ENCODE measurements around the gene PRKG1. TPM values are rescaled to one million over a fixed set of nuclear protein-coding genes. Genes with fewer than 3 reads are reported as not detected.
"Not testable (repeated sequence)": the region's sequence is repeated elsewhere in the genome, so short reads cannot be mapped to it uniquely, and the experiment has no call there.

PRKG1 gene
- total RNA-seq, 2 experiments from 2014 or later, result not detected

GRCh38 chr10:52039002-52039793 is 964.9 kb downstream of the PRKG1 start:
- H3K27me3 Mint-ChIP-seq (ENCODE audit: low read depth); DNase-seq; H3K36me3 Mint-ChIP-seq (ENCODE audit: low read depth); H3K27ac Mint-ChIP-seq; intact Hi-C loops (cut with micrococcal nuclease); CTCF ChIA-PET; H3K4me3 Mint-ChIP-seq; H3K9me3 Mint-ChIP-seq; H3K4me1 Mint-ChIP-seq (ENCODE audit: low read depth): not testable (repeated sequence)

- H3K27ac Mint-ChIP-seq, result no peak overlapping the region
- intact Hi-C loops (cut with micrococcal nuclease), result no loop called here
- CTCF ChIA-PET, result no interaction called here
Observed at GRCh38 chr10:52040486-52040885, 966.2 kb downstream of the PRKG1 start.

GRCh38 chr10:52043811-52044210 is 969.5 kb downstream of the PRKG1 start:
- no peak overlapping the region for H3K4me3 Mint-ChIP-seq
- no peaks in the 10 kb centered on the region for H3K9me3 Mint-ChIP-seq
- CTCF ChIA-PET, result no interaction called here
- H3K36me3 Mint-ChIP-seq (ENCODE audit: low read depth), result no peaks in the 10 kb centered on the region
- no peaks in the 10 kb centered on the region for H3K4me1 Mint-ChIP-seq (ENCODE audit: low read depth)
- no peak for DNase-seq
- no peak overlapping the region for H3K27ac Mint-ChIP-seq
- intact Hi-C loops (cut with micrococcal nuclease), result no loop called here
- peaks cover 5% of the 10 kb centered on the region for H3K27me3 Mint-ChIP-seq (ENCODE audit: low read depth)

More at GRCh38 chr10:52040486-52040885, 966.2 kb downstream of the PRKG1 start:
- DNase-seq, result no peak
- Mint-ChIP-seq H3K36me3 (ENCODE audit: low read depth) (no peaks in the 10 kb centered on the region), H3K27me3 (ENCODE audit: low read depth) (peaks cover 5% of the 10 kb centered on the region), H3K9me3 (no peaks in the 10 kb centered on the region), H3K4me3 (no peak overlapping the region), H3K4me1 (ENCODE audit: low read depth) (no peaks in the 10 kb centered on the region)

GRCh38 chr10:52048051-52048450 is 973.8 kb downstream of the PRKG1 start:
- Mint-ChIP-seq H3K36me3 (ENCODE audit: low read depth) (no peaks in the 10 kb centered on the region), H3K4me3 (no peak overlapping the region), H3K27ac (no peak overlapping the region), H3K4me1 (ENCODE audit: low read depth) (no peaks in the 10 kb centered on the region), H3K9me3 (no peaks in the 10 kb centered on the region), H3K27me3 (ENCODE audit: low read depth) (no peaks in the 10 kb centered on the region)
- intact Hi-C loops (cut with micrococcal nuclease), result no loop called here
- CTCF ChIA-PET, result no interaction called here
- DNase-seq, result no peak

- Mint-ChIP-seq H3K4me1 (ENCODE audit: low read depth) (no peaks in the 10 kb centered on the region), H3K27ac (no peak overlapping the region), H3K36me3 (ENCODE audit: low read depth) (no peaks in the 10 kb centered on the region), H3K27me3 (ENCODE audit: low read depth) (no peaks in the 10 kb centered on the region), H3K9me3 (no peaks in the 10 kb centered on the region), H3K4me3 (no peak overlapping the region)
- intact Hi-C loops (cut with micrococcal nuclease), result no loop called here
- DNase-seq, result no peak
- CTCF ChIA-PET, result no interaction called here
Observed at GRCh38 chr10:52050429-52051047, 976.3 kb downstream of the PRKG1 start.

- H3K27me3 Mint-ChIP-seq (ENCODE audit: low read depth), result no peaks in the 10 kb centered on the region
- no peak overlapping the region for H3K27ac Mint-ChIP-seq
- DNase-seq, result no peak
- CTCF ChIA-PET, result interaction anchor here (0.7 kb wide), 1 partner anchor 24 kb away, joined by 3 read pairs; no protein-coding TSS in a partner anchor
- intact Hi-C loops (cut with micrococcal nuclease), result no loop called here
- H3K4me3 Mint-ChIP-seq, result no peak overlapping the region
- H3K36me3 Mint-ChIP-seq (ENCODE audit: low read depth), result no peaks in the 10 kb centered on the region
- no peaks in the 10 kb centered on the region for H3K4me1 Mint-ChIP-seq (ENCODE audit: low read depth)
- H3K9me3 Mint-ChIP-seq, result no peaks in the 10 kb centered on the region
Observed at GRCh38 chr10:52053497-52053896, 979.2 kb downstream of the PRKG1 start.

GRCh38 chr10:52056291-52056690 is 982.0 kb downstream of the PRKG1 start:
- no peak overlapping the region for H3K4me3 Mint-ChIP-seq
- H3K36me3 Mint-ChIP-seq (ENCODE audit: low read depth), result no peaks in the 10 kb centered on the region
- H3K27me3 Mint-ChIP-seq (ENCODE audit: low read depth), result no peaks in the 10 kb centered on the region
- no peaks in the 10 kb centered on the region for H3K9me3 Mint-ChIP-seq
- CTCF ChIA-PET, result interaction anchor here (0.6 kb wide), 1 partner anchor 11 kb away, joined by 3 read pairs; no protein-coding TSS in a partner anchor
- H3K27ac Mint-ChIP-seq, result no peak overlapping the region
- intact Hi-C loops (cut with micrococcal nuclease), result no loop called here
- no peak for DNase-seq
- no peaks in the 10 kb centered on the region for H3K4me1 Mint-ChIP-seq (ENCODE audit: low read depth)

GRCh38 chr10:52059089-52059488 is 984.8 kb downstream of the PRKG1 start:
- CTCF ChIA-PET, result no interaction called here
- no peak for DNase-seq
- Mint-ChIP-seq H3K27ac (no peak overlapping the region), H3K4me1 (ENCODE audit: low read depth) (no peaks in the 10 kb centered on the region), H3K27me3 (ENCODE audit: low read depth) (no peaks in the 10 kb centered on the region), H3K9me3 (no peaks in the 10 kb centered on the region), H3K4me3 (no peak overlapping the region), H3K36me3 (ENCODE audit: low read depth) (no peaks in the 10 kb centered on the region)
- intact Hi-C loops (cut with micrococcal nuclease), result no loop called here

- Mint-ChIP-seq H3K9me3 (no peaks in the 10 kb centered on the region), H3K4me3 (no peak overlapping the region), H3K36me3 (ENCODE audit: low read depth) (no peaks in the 10 kb centered on the region), H3K27me3 (ENCODE audit: low read depth) (no peaks in the 10 kb centered on the region), H3K4me1 (ENCODE audit: low read depth) (no peaks in the 10 kb centered on the region), H3K27ac (no peak overlapping the region)
- DNase-seq, result no peak
- CTCF ChIA-PET, result no interaction called here
- intact Hi-C loops (cut with micrococcal nuclease), result no loop called here
Observed at GRCh38 chr10:52063159-52063558, 988.9 kb downstream of the PRKG1 start.

- H3K27me3 Mint-ChIP-seq (ENCODE audit: low read depth), result no peaks in the 10 kb centered on the region
- no peak overlapping the region for H3K4me3 Mint-ChIP-seq
- no peaks in the 10 kb centered on the region for H3K9me3 Mint-ChIP-seq
- DNase-seq, result no peak
- intact Hi-C loops (cut with micrococcal nuclease), result no loop called here
- no peaks in the 10 kb centered on the region for H3K36me3 Mint-ChIP-seq (ENCODE audit: low read depth)
- no peaks in the 10 kb centered on the region for H3K4me1 Mint-ChIP-seq (ENCODE audit: low read depth)
- CTCF ChIA-PET, result no interaction called here
- no peak overlapping the region for H3K27ac Mint-ChIP-seq
Observed at GRCh38 chr10:52064084-52064845, 990.0 kb downstream of the PRKG1 start.

- intact Hi-C loops (cut with micrococcal nuclease), result no loop called here
- no peaks in the 10 kb centered on the region for H3K4me1 Mint-ChIP-seq (ENCODE audit: low read depth)
- H3K9me3 Mint-ChIP-seq, result no peaks in the 10 kb centered on the region
- no peak overlapping the region for H3K27ac Mint-ChIP-seq
- H3K27me3 Mint-ChIP-seq (ENCODE audit: low read depth), result no peaks in the 10 kb centered on the region
- H3K4me3 Mint-ChIP-seq, result no peak overlapping the region
- H3K36me3 Mint-ChIP-seq (ENCODE audit: low read depth), result no peaks in the 10 kb centered on the region
- CTCF ChIA-PET, result no interaction called here
- DNase-seq, result no peak
Observed at GRCh38 chr10:52066383-52066782, 992.1 kb downstream of the PRKG1 start.

GRCh38 chr10:52068485-52068884 is 994.2 kb downstream of the PRKG1 start:
- no peak for DNase-seq
- CTCF ChIA-PET, result interaction anchor here (0.6 kb wide), 1 partner anchor 147 kb away, joined by 4 read pairs; no protein-coding TSS in a partner anchor
- Mint-ChIP-seq H3K36me3 (ENCODE audit: low read depth) (no peaks in the 10 kb centered on the region), H3K9me3 (no peaks in the 10 kb centered on the region), H3K4me1 (ENCODE audit: low read depth) (no peaks in the 10 kb centered on the region), H3K27ac (no peak overlapping the region), H3K27me3 (ENCODE audit: low read depth) (no peaks in the 10 kb centered on the region), H3K4me3 (no peak overlapping the region)
- intact Hi-C loops (cut with micrococcal nuclease), result no loop called here

Data from activated naive CD4-positive, alpha-beta T cell treated with anti-CD3 and anti-CD28 coated beads for 36 hours (primary cell).